HepG2 (cell line): ENCODE data around the gene HAGH. TPM values are rescaled to one million over a fixed set of nuclear protein-coding genes. Genes with fewer than 3 reads are reported as not detected.

ENCODE experiments used
- ATF2 ChIP-seq: sonication (generic); formaldehyde crosslinking; IDR thresholded peaks from 2 replicates; pipeline ENCODE4 v1.4.0; 2020; ENCODE audit warnings: missing genetic modification reagents
- CENPT ChIP-seq: sonication (generic); formaldehyde crosslinking; IDR thresholded peaks from 2 replicates; pipeline ENCODE4 v1.8.0; 2022; ENCODE audit warnings: low read depth, mild to moderate bottlenecking, moderate library complexity, missing genetic modification reagents
- CSRNP2 ChIP-seq: sonication (generic); formaldehyde crosslinking; conservative IDR thresholded peaks from 2 replicates; pipeline ENCODE4 v1.8.0; 2022; ENCODE audit warnings: low read depth, missing genetic modification reagents
- FOXA3 ChIP-seq: IDR thresholded peaks from 2 replicates; pipeline ENCODE4 v1.6.1; 2016; ENCODE audit warnings: missing genetic modification reagents, missing compliant biosample characterization
- GRHL1 ChIP-seq: sonication (generic); formaldehyde crosslinking; conservative IDR thresholded peaks from 2 replicates; pipeline ENCODE4 v1.8.0; 2022; ENCODE audit warnings: missing genetic modification reagents
- HOMEZ ChIP-seq: IDR thresholded peaks from 2 replicates; pipeline ENCODE4 v1.6.1; 2016; ENCODE audit warnings: low read depth
- KLF15 ChIP-seq: sonication (generic); formaldehyde crosslinking; IDR thresholded peaks from 2 replicates; pipeline ENCODE4 v1.8.1; 2023; ENCODE audit warnings: borderline replicate concordance, mild to moderate bottlenecking, inconsistent platforms, missing genetic modification reagents, mixed read lengths
- MYC ChIP-seq: sonication (generic); formaldehyde crosslinking; IDR thresholded peaks from 2 replicates; pipeline ENCODE4 v1.9.0; 2021; ENCODE audit warnings: missing genetic modification reagents, borderline replicate concordance
- NR3C1 ChIP-seq: sonication (generic); formaldehyde crosslinking; IDR thresholded peaks from 2 replicates; pipeline ENCODE4 v1.4.0; 2020; ENCODE audit warnings: missing genetic modification reagents
- PHF21A ChIP-seq: sonication (generic); formaldehyde crosslinking; IDR thresholded peaks from 2 replicates; pipeline ENCODE4 v1.5.0; 2020; ENCODE audit warnings: mild to moderate bottlenecking, missing genetic modification reagents
- PRMT3 ChIP-seq: sonication (generic); formaldehyde crosslinking; IDR thresholded peaks from 2 replicates; pipeline ENCODE4 v1.8.1; 2022; ENCODE audit warnings: low read depth, mild to moderate bottlenecking, moderate library complexity, missing genetic modification reagents, borderline replicate concordance
- RFXANK ChIP-seq: IDR thresholded peaks from 2 replicates; pipeline ENCODE4 v1.6.1; 2016
- SUZ12 ChIP-seq: fragments of 150-350 bp; IDR thresholded peaks from 2 replicates; pipeline ENCODE4 v1.6.1; 2014; ENCODE audit warnings: low read depth, low read length
- ZNF772 ChIP-seq: sonication (generic); formaldehyde crosslinking; IDR thresholded peaks from 2 replicates; pipeline ENCODE4 v1.5.0; 2020; ENCODE audit warnings: mild to moderate bottlenecking, missing genetic modification reagents
- polyA plus RNA-seq, 8 experiments: library from polyadenylated mRNA; depleted of rRNA in 3 of 8; stranded (reverse) in 7 of 8; unstranded in 1 of 8; fragments of >200 nt; fragmentation: Illumina TruSeq in 4 of 8; extraction: Trizol in 4 of 8; gene quantifications; 2 replicates each; pipeline versions ENCODE4 v1.2.1 to v1.2.3, GENCODE V29; 2011 to 2016; ENCODE audit warnings: low read depth in 4 of 8, missing spikeins in 1 of 8, mixed read lengths in 1 of 8; ENCODE audit not compliant: insufficient read depth in 1 of 8
- total RNA-seq, 5 experiments: library from RNA; depleted of rRNA; stranded (reverse); fragments of >200 nt; fragmentation: Illumina TruSeq; extraction: Trizol; gene quantifications; 2 replicates each; pipeline ENCODE4 v1.2.3, GENCODE V29; 2016; ENCODE audit warnings: low read depth in 1 of 5

HAGH gene
- total and polyA plus RNA-seq, 2 of the 13 experiments (the other 11 are each of a cell fraction or from before 2014, with no cell fraction given), result 70.4 to 95.4 TPM

- 0 out of 2 replicates have a peak, but pooled peaks have one; percentile 41 for TF ChIP-seq KLF15 (CRISPR knock-in tag)
- no peak for TF ChIP-seq SUZ12
- TF ChIP-seq GRHL1, result no peak
- peak; percentile 72; the same call in 1 of the 2 replicates for TF ChIP-seq ZNF772 (CRISPR knock-in tag)
- TF ChIP-seq RFXANK (CRISPR knock-in tag), result 0 out of 2 replicates have a peak, but pooled peaks have one; percentile 22
- TF ChIP-seq CENPT, result no peak; the same call in 1 of the 2 replicates
- peak; percentile 97 for TF ChIP-seq MYC
- no peak for TF ChIP-seq NR3C1
- no peak for TF ChIP-seq PRMT3 (CRISPR knock-in tag)
- peak; percentile 92; the same call in 1 of the 2 replicates for TF ChIP-seq ATF2 (CRISPR knock-in tag)
- peak; percentile 31; the same call in 1 of the 2 replicates for TF ChIP-seq HOMEZ (CRISPR knock-in tag)
- TF ChIP-seq PHF21A (CRISPR knock-in tag), result peak; percentile 62
- TF ChIP-seq CSRNP2 (CRISPR knock-in tag), result no peak
- TF ChIP-seq FOXA3 (CRISPR knock-in tag), result peak; percentile 51
These were observed 53.5 kb downstream of the HAGH start, which contains the start of gene MRPS34 (continued) for GRCh38 chr16:1772908-1773702.
